Eye (tissue), 1 donor: ENCODE data around the gene LRRC8D.
"Not testable (repeated sequence)": the region's sequence is repeated elsewhere in the genome, so short reads cannot be mapped to it uniquely, and the experiment has no call there.

ENCODE experiments used
- DNase-seq: peaks from one replicate; pipeline ENCODE4 v3.0.0-alpha.2; 2015

Gene LRRC8D

GRCh38 chr1:89918794-89919155 is 97.9 kb downstream of the LRRC8D start:
- DNase-seq: no peak

DNA sequence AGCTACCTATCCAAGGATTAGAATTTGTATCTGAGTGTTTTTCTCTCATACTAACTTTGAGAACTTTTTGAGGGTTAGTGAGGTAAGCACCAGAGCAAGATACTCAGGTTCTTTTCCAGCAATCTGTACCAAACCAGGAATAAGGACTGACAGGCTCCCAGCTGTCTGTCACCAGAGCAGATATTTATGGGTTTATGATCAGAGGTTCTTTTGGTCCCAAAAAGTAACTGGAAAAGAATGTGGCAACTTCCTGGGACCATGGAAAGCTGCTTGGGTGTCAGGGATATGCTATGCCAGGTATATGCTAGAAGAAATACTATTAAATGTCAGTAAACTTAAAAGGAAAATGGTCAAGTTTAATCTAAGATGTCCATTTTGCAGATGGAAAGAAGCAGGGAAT is 98.3 kb downstream of the LRRC8D start:
- DNase-seq: no peak

- no peak for DNase-seq
These were observed 102.1 kb downstream of the LRRC8D start for GRCh38 chr1:89922911-89923310.

- DNase-seq: no peak
These were observed 102.7 kb downstream of the LRRC8D start for GRCh38 chr1:89923517-89923916.

- not testable (repeated sequence) for DNase-seq
These were observed 103.2 kb downstream of the LRRC8D start for GRCh38 chr1:89924075-89924474.

- DNase-seq: no peak
These were observed 106.2 kb downstream of the LRRC8D start for GRCh38 chr1:89927049-89927448.

- no peak for DNase-seq
These were observed 106.6 kb downstream of the LRRC8D start for GRCh38 chr1:89927478-89927877.

DNA sequence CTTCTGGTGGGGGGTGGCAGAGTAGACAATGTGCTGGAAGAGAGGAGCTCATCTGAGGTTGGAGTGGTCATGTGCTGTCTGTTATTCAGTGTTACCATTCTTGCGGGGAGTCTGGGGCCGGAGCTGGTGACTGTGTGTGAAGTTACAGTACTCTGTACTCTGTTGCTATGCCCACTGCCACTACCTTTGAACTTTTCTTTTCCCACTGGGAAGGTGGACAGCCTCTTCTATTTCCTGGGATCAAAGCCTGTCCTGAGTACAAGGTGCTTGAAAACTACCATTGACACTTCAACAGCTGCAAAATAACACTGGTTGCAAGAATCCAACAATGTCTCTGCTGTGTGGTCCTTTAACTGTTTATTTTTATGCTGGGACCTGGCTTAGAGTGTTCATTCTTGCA is 107.7 kb downstream of the LRRC8D start:
- no peak for DNase-seq

GRCh38 chr1:89929467-89930063 is 108.7 kb downstream of the LRRC8D start:
- DNase-seq: no peak

DNA sequence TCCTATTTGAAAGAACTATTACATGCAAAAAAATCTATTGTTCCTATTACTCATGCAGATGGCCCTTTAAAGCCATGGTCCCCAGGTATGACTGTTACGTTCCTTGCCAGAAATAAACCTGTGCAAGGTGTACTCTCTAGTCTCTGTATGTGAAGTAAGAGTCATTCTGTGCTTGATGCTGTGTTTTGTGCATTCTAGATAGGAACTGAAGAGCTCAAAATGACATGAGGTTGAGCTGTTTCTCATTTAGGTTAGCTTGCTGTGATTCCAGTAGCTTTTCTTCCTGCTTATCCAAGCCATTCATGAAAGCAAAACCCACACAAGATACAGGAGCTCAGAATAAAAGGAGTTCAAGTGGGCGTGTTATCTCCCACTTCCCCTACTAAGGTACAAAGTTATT is 109.7 kb downstream of the LRRC8D start:
- no peak for DNase-seq

- no peak for DNase-seq
These were observed 111.1 kb downstream of the LRRC8D start for GRCh38 chr1:89931964-89932363.

DNA sequence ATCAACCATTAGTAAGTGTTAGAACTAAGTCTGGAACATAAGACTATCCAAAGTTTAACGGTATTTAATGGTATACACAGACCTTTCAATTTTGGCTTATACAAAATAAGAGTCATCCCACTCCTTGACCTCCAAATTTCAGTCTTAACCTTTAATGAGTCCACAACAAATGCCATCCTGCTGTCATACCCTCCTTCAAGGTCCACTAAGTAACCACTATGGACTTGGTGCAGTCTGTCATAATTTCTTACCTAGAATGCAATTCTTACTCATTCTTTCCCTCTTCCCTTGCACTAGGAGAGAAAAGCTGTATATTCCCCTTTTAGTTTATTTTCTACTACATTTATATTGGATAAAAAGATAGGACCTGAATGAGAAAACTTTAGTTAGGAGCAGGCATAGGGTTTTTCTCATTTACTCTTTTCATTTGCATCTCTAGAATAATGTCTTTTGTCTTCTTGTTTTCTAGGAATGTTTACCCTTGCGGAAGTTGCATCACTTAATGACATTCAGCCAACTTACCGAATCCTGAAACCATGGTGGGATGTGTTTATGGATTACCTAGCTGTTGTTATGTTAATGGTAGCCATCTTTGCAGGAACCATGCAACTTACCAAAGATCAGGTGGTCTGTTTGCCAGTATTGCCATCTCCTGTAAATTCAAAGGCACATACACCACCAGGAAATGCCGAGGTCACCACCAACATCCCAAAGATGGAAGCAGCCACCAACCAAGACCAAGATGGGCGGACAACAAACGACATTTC is 111.9 kb downstream of the LRRC8D start:
- DNase-seq: no peak

GRCh38 chr1:89934461-89934860 is 113.6 kb downstream of the LRRC8D start:
- DNase-seq: no peak

GRCh38 chr1:89935235-89935634 is 114.4 kb downstream of the LRRC8D start:
- DNase-seq: no peak

DNA sequence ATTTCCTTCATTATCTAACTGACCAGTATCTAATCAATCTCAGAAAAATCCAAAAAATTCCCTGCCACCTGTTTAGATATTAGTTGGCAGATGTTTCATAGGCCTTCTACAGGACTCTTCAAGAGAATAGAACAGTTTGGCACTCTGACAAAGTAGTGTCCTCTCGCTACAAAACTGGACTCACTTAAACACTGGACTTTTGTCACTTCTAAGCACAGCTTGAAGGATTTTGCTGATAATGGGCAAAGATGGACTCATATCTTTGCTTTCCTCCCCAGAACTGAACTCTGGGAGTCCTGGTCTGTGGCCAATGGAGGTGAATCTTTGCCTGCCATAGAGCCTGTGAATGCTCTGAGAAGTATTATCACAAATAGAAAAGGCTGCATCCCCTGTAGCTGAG is 115.9 kb downstream of the LRRC8D start:
- DNase-seq: no peak

- peak; percentile 53 for DNase-seq
These were observed 117.6 kb downstream of the LRRC8D start for GRCh38 chr1:89938171-89939055.

- DNase-seq: no peak
These were observed 118.3 kb downstream of the LRRC8D start for GRCh38 chr1:89939059-89939570.

DNA sequence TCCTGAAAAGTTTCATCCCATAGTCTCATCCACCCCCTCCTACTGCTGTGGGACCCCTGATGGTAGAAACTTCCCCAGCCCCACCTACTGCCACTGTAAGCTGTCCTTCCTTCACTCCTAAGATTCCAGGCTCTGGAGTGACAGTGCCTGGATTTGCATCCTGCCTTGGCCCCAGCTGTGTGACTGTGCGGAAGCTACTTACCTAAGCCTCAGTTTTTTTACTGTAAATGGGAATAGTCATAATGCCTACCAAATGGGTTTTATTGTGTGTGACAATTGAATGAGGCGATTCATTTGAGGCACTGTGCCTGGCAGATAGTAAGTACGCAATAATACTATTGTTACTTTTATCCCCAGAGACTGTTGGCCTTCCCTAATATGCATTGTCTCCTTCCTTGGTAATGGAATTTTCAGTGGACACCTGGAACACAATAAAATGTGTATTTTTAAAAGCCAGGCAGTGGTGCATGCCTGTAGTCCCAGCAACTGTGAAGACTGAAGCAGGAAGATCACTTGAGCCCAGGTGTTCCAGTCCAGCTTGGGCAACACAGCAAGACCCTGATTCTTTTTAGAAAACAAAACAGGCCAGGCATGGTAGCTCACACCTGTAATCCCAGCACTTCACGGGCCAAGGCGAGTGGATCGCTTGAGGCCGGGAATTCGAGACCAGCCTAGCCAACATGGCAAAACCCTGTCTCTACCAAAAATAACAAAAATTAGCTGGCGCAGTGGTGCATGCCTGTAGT is 119.0 kb downstream of the LRRC8D start:
- no peak for DNase-seq

DNA sequence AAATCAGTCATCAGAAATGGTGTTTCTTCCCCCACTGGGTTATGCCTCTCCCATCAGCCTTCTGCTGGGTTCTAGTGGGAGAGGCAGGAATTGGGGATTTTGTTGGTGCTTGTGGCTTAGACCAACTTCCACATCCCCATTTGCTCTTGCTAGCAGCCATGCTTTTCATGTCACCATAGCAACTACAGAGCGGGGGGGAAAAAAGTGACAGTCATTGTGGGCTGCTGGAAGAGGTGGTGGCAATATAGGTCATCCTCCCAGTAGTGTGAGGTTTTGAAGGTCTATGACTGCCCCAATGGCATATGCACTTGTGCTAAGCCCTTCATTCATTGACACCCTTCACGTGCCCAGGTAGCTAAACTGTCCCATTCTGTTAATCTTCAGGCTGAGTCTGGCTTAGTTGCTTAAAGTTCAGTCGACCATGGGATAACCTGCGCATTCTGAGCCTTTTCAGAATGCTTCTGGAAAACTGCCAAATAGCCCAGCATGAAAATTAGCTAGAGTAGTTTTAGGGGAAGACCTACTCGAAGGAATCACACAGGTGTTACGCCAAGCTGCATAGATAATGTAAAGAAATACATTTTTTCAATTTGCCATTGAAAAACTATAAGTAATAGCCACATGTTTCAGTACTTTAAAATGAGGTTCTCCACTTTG is 120.4 kb downstream of the LRRC8D start:
- DNase-seq: peak; percentile 35

DNA sequence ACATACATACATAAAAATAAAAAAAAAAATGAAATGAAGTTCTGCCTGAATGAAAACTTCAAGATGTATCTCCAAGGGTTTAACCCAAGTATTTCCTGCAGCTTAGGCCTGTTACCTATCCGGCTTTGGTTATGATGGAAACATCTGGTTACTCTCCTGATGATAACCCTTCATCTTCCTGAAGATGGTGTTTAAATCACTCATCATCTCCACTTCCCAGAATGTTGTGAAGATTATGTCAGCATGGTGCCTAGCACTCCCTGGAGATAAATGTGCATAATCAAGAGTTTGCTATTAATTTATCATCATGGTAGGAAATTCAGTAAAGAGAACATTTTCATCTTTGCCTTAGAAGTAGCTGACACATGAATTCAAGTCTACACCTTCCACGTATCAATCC is 121.2 kb downstream of the LRRC8D start:
- no peak for DNase-seq

- DNase-seq: peak; percentile 15
These were observed 122.2 kb downstream of the LRRC8D start for GRCh38 chr1:89942825-89943658.
